ENCODE measurements around the gene FZD1.

The FZD1 gene

GRCh38 chr7:91264924-91265681 lies 870 bp downstream of the FZD1 start:
- DNase-seq (ENCODE audit: low spot score) = peak; percentile 26

GRCh38 chr7:91265693-91266066 lies 1.4 kb downstream of the FZD1 start:
- no peak for DNase-seq (ENCODE audit: low spot score)

- DNase-seq (ENCODE audit: low spot score) = peak; percentile 9
Measured at GRCh38 chr7:91266067-91266688, 1.9 kb downstream of the FZD1 start.

GRCh38 chr7:91266689-91267090 lies 2.5 kb downstream of the FZD1 start:
- DNase-seq (ENCODE audit: low spot score) = peak; percentile 19

GRCh38 chr7:91267171-91267955 lies 3.1 kb downstream of the FZD1 start:
- peak; percentile 53 for DNase-seq (ENCODE audit: low spot score)

GRCh38 chr7:91270372-91270771 lies 6.1 kb downstream of the FZD1 start:
- DNase-seq (ENCODE audit: low spot score) = no peak

- no peak for DNase-seq (ENCODE audit: low spot score)
Measured at GRCh38 chr7:91276909-91277308, 12.7 kb downstream of the FZD1 start.

GRCh38 chr7:91280185-91280584 lies 16.0 kb downstream of the FZD1 start:
- no peak for DNase-seq (ENCODE audit: low spot score)

- no peak for DNase-seq (ENCODE audit: low spot score)
Measured at GRCh38 chr7:91280604-91281003, 16.4 kb downstream of the FZD1 start.

GRCh38 chr7:91285696-91286355 lies 21.6 kb downstream of the FZD1 start:
- no peak for DNase-seq (ENCODE audit: low spot score)

- DNase-seq (ENCODE audit: low spot score) = no peak
Measured at GRCh38 chr7:91286432-91286831, 22.2 kb downstream of the FZD1 start.

GRCh38 chr7:91287371-91288084 lies 23.3 kb downstream of the FZD1 start:
- no peak for DNase-seq (ENCODE audit: low spot score)

GRCh38 chr7:91288208-91288824 lies 24.1 kb downstream of the FZD1 start:
- no peak for DNase-seq (ENCODE audit: low spot score)

GRCh38 chr7:91289633-91290254 lies 25.5 kb downstream of the FZD1 start:
- DNase-seq (ENCODE audit: low spot score) = no peak

- DNase-seq (ENCODE audit: low spot score) = no peak
Measured at GRCh38 chr7:91291302-91291701, 27.1 kb downstream of the FZD1 start.

- no peak for DNase-seq (ENCODE audit: low spot score)
Measured at GRCh38 chr7:91291902-91292301, 27.7 kb downstream of the FZD1 start.

GRCh38 chr7:91292506-91292905 lies 28.3 kb downstream of the FZD1 start:
- DNase-seq (ENCODE audit: low spot score) = no peak

GRCh38 chr7:91293136-91293535 lies 28.9 kb downstream of the FZD1 start:
- DNase-seq (ENCODE audit: low spot score) = no peak

- DNase-seq (ENCODE audit: low spot score) = no peak
Measured at GRCh38 chr7:91293840-91294239, 29.6 kb downstream of the FZD1 start.

- no peak for DNase-seq (ENCODE audit: low spot score)
Measured at GRCh38 chr7:91294639-91295220, 30.5 kb downstream of the FZD1 start.

GRCh38 chr7:91295576-91295975 lies 31.3 kb downstream of the FZD1 start:
- DNase-seq (ENCODE audit: low spot score) = no peak
